K562 (cell line): ENCODE data around the gene ADGRL3. TPM values are rescaled to one million over a fixed set of nuclear protein-coding genes. Genes with fewer than 3 reads are reported as not detected.

Source experiments
- ATAC-seq: fragments of 200-7000 bp; cut with Tn5 transposase; 3 replicates; pipeline ENCODE4 v1.9.1; 2020; ENCODE audit warnings: moderate library complexity
- BruUV-seq: library from RNA; stranded (reverse); fragments of 400-500 nt; replicated peaks from 2 replicates; lab custom pipeline; 2021; lab: Mats Ljungman, UMichigan
- CTCF ChIA-PET: fragments of 300-600 bp; formaldehyde crosslinking; extraction: SDS; loops from one replicate; lab custom pipeline; 2021; ENCODE audit warnings: low intra/inter-chr PET ratio; lab: Yijun Ruan, JAX
- POLR2A ChIA-PET: fragments of 300-600, 350-650 bp; sonication (Branson Sonifier 250); formaldehyde crosslinking; extraction: SDS; loops from one replicate; lab custom pipeline; 2021; ENCODE audit warnings: antibody characterized with exemption, inconsistent platforms; lab: Yijun Ruan, JAX
- DNase-seq, 4 experiments: peaks; one replicate each; pipeline versions ENCODE4 v3.0.0 to v3.0.0-alpha.2; 2011 to 2018; ENCODE audit warnings: low spot score in 3 of 4, mixed read lengths in 3 of 4; ENCODE audit errors: extremely low read depth in 1 of 4
- FAIRE-seq: peaks from 2 replicates; lab custom pipeline; 2011; peaks lifted over from hg19 to GRCh38; lab: Jason Lieb, UNC
- H2AFZ ChIP-seq: 2 replicates; pipeline ENCODE4 v1.6.0; 2011; ENCODE audit warnings: low read depth, low read length, control low read depth, inconsistent platforms
- H3K27ac ChIP-seq: fragments of 200-600 bp; 3 replicates; pipeline ENCODE4 v1.8.0; 2011; ENCODE audit warnings: low read depth, mild to moderate bottlenecking, control low read depth, inconsistent platforms, low read length, moderate library complexity, mixed read lengths; ENCODE audit errors: extremely low read depth
- H3K27me3 ChIP-seq, 2 experiments: fragments of 300-600 bp in 1 of 2; 2 replicates in 1 of 2; 3 replicates in 1 of 2; pipeline versions ENCODE4 v1.6.0 to v1.8.0; 2011; ENCODE audit warnings: inconsistent platforms in 2 of 2, low read length in 2 of 2, mild to moderate bottlenecking in 1 of 2, mixed read lengths in 1 of 2, moderate library complexity in 1 of 2; ENCODE audit not compliant: control insufficient read depth in 2 of 2, insufficient read depth in 2 of 2
- H3K36me3 ChIP-seq: fragments of 300-600 bp; 3 replicates; pipeline ENCODE4 v1.8.0; 2011; ENCODE audit warnings: mild to moderate bottlenecking, low read length, inconsistent platforms; ENCODE audit not compliant: control insufficient read depth, insufficient read depth
- H3K4me1 ChIP-seq, 2 experiments: fragments of 200-600 bp in 1 of 2; replicated peaks in 1 of 2; 2 replicates in 1 of 2; 3 replicates in 1 of 2; pipeline versions ENCODE4 v1.5.1 to v1.8.0; 2011; ENCODE audit warnings: inconsistent platforms in 2 of 2, low read length in 2 of 2, mild to moderate bottlenecking in 1 of 2, mixed read lengths in 1 of 2, moderate library complexity in 1 of 2; ENCODE audit not compliant: control insufficient read depth in 2 of 2, insufficient read depth in 2 of 2
- H3K4me2 ChIP-seq: 2 replicates; pipeline ENCODE4 v1.6.1; 2011; ENCODE audit warnings: low read length, control low read depth, inconsistent platforms, mixed read lengths; ENCODE audit not compliant: insufficient read depth
- H3K4me3 ChIP-seq: fragments of 200-600 bp; sonication (generic), shearing (Covaris generic); 2 replicates; pipeline ENCODE4 v1.5.1; 2016; ENCODE audit warnings: control low read depth, inconsistent platforms
- H3K79me2 ChIP-seq: fragments of 200-600 bp; 3 replicates; pipeline ENCODE4 v1.8.0; 2011; ENCODE audit warnings: low read length, inconsistent platforms; ENCODE audit not compliant: control insufficient read depth, insufficient read depth
- H3K9ac ChIP-seq, 2 experiments: 2 replicates each; pipeline versions ENCODE4 v1.6.0 to v1.6.1; 2011; ENCODE audit warnings: low read depth in 2 of 2, low read length in 2 of 2, control low read depth in 1 of 2, inconsistent platforms in 1 of 2, mild to moderate bottlenecking in 1 of 2, mixed read lengths in 1 of 2; ENCODE audit not compliant: insufficient read depth in 1 of 2
- H3K9me1 ChIP-seq: one replicate; pipeline ENCODE4 v1.6.0; 2011; ENCODE audit warnings: inconsistent platforms, mild to moderate bottlenecking, low read length, moderate library complexity; ENCODE audit not compliant: control insufficient read depth, insufficient read depth
- H3K9me3 ChIP-seq: replicated peaks from 2 replicates; pipeline ENCODE4 v1.5.1; 2011; ENCODE audit warnings: low read depth, low read length, inconsistent platforms; ENCODE audit not compliant: control insufficient read depth, insufficient read depth
- H4K20me1 ChIP-seq: replicated peaks from 2 replicates; pipeline ENCODE4 v1.6.1; 2011; ENCODE audit warnings: low read length, inconsistent platforms, mixed read lengths; ENCODE audit not compliant: control insufficient read depth, insufficient read depth
- AFF1 ChIP-seq, 2 experiments: fragments of 450-650 bp; IDR thresholded peaks; 2 replicates each; pipeline ENCODE4 v1.6.1; 2018; ENCODE audit warnings: mild to moderate bottlenecking in 2 of 2, low read depth in 1 of 2; ENCODE audit not compliant: partially characterized antibody in 2 of 2
- BCL6 ChIP-seq: fragments of 250-450 bp; sonication (Bioruptor Pico); IDR thresholded peaks from 2 replicates; pipeline ENCODE4 v1.4.0; 2020
- CBX1 ChIP-seq: sonication (generic); IDR thresholded peaks from 2 replicates; pipeline ENCODE4 v1.6.1; 2016; ENCODE audit warnings: antibody characterized with exemption, low read depth, mild to moderate bottlenecking
- CREM ChIP-seq: IDR thresholded peaks from 2 replicates; pipeline ENCODE4 v1.6.1; 2014; ENCODE audit warnings: antibody characterized with exemption, low read depth
- CTCFL ChIP-seq: IDR thresholded peaks from 2 replicates; pipeline ENCODE4 v1.6.1; 2011; ENCODE audit warnings: borderline replicate concordance, low read depth, mild to moderate bottlenecking, moderate library complexity, low read length; ENCODE audit not compliant: insufficient read depth, poor library complexity, severe bottlenecking
- HINFP ChIP-seq: fragments of 450-650 bp; conservative IDR thresholded peaks from 2 replicates; pipeline ENCODE4 v1.6.1; 2016; ENCODE audit warnings: missing genetic modification characterization, low read depth, mild to moderate bottlenecking, control low read depth, missing compliant biosample characterization
- HLTF ChIP-seq: fragments of 450-650 bp; IDR thresholded peaks from 2 replicates; pipeline ENCODE4 v1.6.1; 2016
- KAT8 ChIP-seq: fragments of 450-650 bp; IDR thresholded peaks from 2 replicates; pipeline ENCODE4 v1.6.1; 2016; ENCODE audit warnings: low read depth, mild to moderate bottlenecking
- POLR3G ChIP-seq: IDR thresholded peaks from 2 replicates; pipeline ENCODE4 v1.6.1; 2011; ENCODE audit not compliant: insufficient read length, insufficient replicate concordance; ENCODE audit errors: extremely low read depth
- PYGO2 ChIP-seq: fragments of 450-650 bp; IDR thresholded peaks from 2 replicates; pipeline ENCODE4 v1.6.1; 2016; ENCODE audit warnings: mild to moderate bottlenecking, missing genetic modification characterization, moderate library complexity, missing compliant biosample characterization
- SMAD2 ChIP-seq: fragments of 150-350 bp; IDR thresholded peaks from 2 replicates; pipeline ENCODE4 v1.6.1; 2014; ENCODE audit warnings: low read depth, mild to moderate bottlenecking, low read length
- TAF9B ChIP-seq: fragments of 450-650 bp; IDR thresholded peaks from 2 replicates; pipeline ENCODE4 v1.6.1; 2018; ENCODE audit warnings: mild to moderate bottlenecking; ENCODE audit not compliant: partially characterized antibody
- TEAD1 ChIP-seq, 2 experiments: fragments of 450-650 bp in 1 of 2; sonication (generic) in 1 of 2; formaldehyde crosslinking; IDR thresholded peaks; 2 replicates each; pipeline versions ENCODE4 v1.4.0 to v1.8.0; 2020 to 2022; ENCODE audit warnings: mild to moderate bottlenecking in 2 of 2, missing genetic modification reagents in 1 of 2
- THRAP3 ChIP-seq: fragments of 450-650 bp; IDR thresholded peaks from 2 replicates; pipeline ENCODE4 v1.6.1; 2016; ENCODE audit warnings: mild to moderate bottlenecking, inconsistent platforms, borderline replicate concordance
- ZNF436 ChIP-seq: fragments of 250-450, 450-650 bp; sonication (Bioruptor Pico); formaldehyde crosslinking; IDR thresholded peaks from 2 replicates; pipeline ENCODE4 v1.7.0; 2020; ENCODE audit warnings: mild to moderate bottlenecking
- WGBS: fragments of 100-300 bp; shearing (Covaris generic); methylation state at CpG from one replicate; pipeline ENCODE4 v1.1.6; 2016; ENCODE audit warnings: low coverage, mixed read lengths; ENCODE audit not compliant: insufficient coverage; ENCODE audit errors: missing lambda C conversion rate; 5-methylcytosine and 5-hydroxymethylcytosine counted together
- in situ Hi-C: fragments of 300-500 bp; cut with MboI; formaldehyde crosslinking; loops from 4 replicates; pipeline ENCODE4 v1.15.0; 2018; ENCODE audit warnings: inconsistent platforms, mixed read lengths
- intact Hi-C: fragments of 100-400 bp; cut with micrococcal nuclease; formaldehyde crosslinking; loops from 2 replicates; pipeline ENCODE4 v1.14.2; 2022
- polyA plus RNA-seq, 8 experiments: library from polyadenylated mRNA; depleted of rRNA in 4 of 8; stranded (reverse) in 5 of 8; unstranded in 3 of 8; fragments of >200 nt; fragmentation: Nextera tagmentation in 2 of 8; fragmentation: Illumina TruSeq in 1 of 8; extraction: Ambion mirVana in 2 of 8; extraction: Trizol in 1 of 8; gene quantifications; 2 replicates each; pipeline versions ENCODE4 v1.2.1 to v1.2.3, GENCODE V29; 2011 to 2014; ENCODE audit warnings: inconsistent platforms in 1 of 8, missing spikeins in 1 of 8
- total RNA-seq, 7 experiments: library from RNA; depleted of rRNA in 6 of 7; stranded (reverse); fragments of >200 nt in 6 of 7; fragmentation: Illumina TruSeq in 2 of 7; extraction: Trizol in 2 of 7; gene quantifications; 2 replicates each; pipeline versions ENCODE4 v1.2.1 to v1.2.3, GENCODE V29; 2011 to 2021; ENCODE audit warnings: low replicate concordance in 1 of 7

The ADGRL3 gene
- total and polyA plus RNA-seq, 9 of the 15 experiments (the other 6 are each of a cell fraction or from before 2014, with no cell fraction given): 0.03 to 0.14 (median 0.04) TPM; not detected in 2

DNA sequence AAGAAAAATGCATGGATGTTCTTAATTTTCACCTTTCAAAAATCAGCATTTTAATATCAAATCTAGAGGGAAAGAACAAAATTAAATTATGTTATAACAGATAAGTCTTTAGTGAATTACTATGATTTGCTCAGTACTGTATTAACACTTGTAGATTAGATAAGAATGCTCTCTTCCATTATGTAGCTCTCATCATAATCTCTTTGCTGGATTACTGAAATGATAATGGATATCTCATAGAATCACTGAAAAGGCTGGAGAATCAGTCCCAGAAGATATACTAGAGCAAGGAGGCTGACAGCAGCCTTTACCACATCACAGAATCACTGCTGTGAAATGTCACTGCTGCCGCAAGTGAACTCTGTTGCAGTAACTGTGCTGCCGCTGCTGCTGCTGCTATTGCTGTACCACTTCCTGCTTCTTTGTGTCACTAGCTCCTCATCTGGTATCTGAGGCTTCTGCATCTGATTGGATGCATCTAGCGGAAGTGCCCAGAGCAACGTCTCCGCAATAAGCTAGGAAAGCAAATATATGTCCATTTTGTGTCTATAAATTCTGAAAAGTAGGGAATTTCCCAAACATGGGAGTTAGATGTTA lies 738.2 kb downstream of the ADGRL3 start:
- Histone ChIP-seq H3K4me2 (no peak overlapping the region), H3K27ac (no peak overlapping the region), H3K9me3 (no peaks in the 10 kb centered on the region), H4K20me1 (no peaks in the 10 kb centered on the region), H3K4me1 (no peaks in the 10 kb centered on the region)
- no peak for FAIRE-seq
- ATAC-seq: no peak
- 16% methylated on average over 5 of the region's 5 CpGs for WGBS
- CTCF ChIA-PET: no interaction called here
- TF ChIP-seq ZNF436 (CRISPR knock-in tag): no peak
- no peak for TF ChIP-seq TAF9B
- TF ChIP-seq PYGO2: no peak
- TF ChIP-seq KAT8: no peak
- no peak for TF ChIP-seq AFF1 (IDR thresholded peaks at IDR 0.05; ENCODE audit: low read depth in 1 of 2, partially characterized antibody in 2 of 2)
- TF ChIP-seq SMAD2: no peak
- TF ChIP-seq POLR3G: no peak
- no peak for TF ChIP-seq BCL6 (CRISPR knock-in tag)
- TF ChIP-seq CTCFL: no peak
- TF ChIP-seq CREM: no peak
- TF ChIP-seq HLTF: no peak
- TF ChIP-seq THRAP3: no peak
- no peak for TF ChIP-seq HINFP (tag)
- TF ChIP-seq TEAD1 (CRISPR knock-in tag; IDR thresholded peaks at IDR 0.05): no peak
- no peak for TF ChIP-seq CBX1
- TF ChIP-seq, all 486 proteins: peak for 0
- no peak for DNase-seq
- Histone ChIP-seq H3K9ac (no peak overlapping the region), H3K79me2 (no peaks in the 10 kb centered on the region), H3K9me1 (no peaks in the 10 kb centered on the region), H2AFZ (no peak overlapping the region), H3K36me3 (no peaks in the 10 kb centered on the region), H3K27me3 (no peaks in the 10 kb centered on the region), H3K4me3 (no peak overlapping the region)
- intact Hi-C loops: no loop called here
- BruUV-seq: no TSS peak
- in situ Hi-C loops: no loop called here
- POLR2A ChIA-PET: no interaction called here
